ENCODE measurements around the gene PTPRN.

DNA sequence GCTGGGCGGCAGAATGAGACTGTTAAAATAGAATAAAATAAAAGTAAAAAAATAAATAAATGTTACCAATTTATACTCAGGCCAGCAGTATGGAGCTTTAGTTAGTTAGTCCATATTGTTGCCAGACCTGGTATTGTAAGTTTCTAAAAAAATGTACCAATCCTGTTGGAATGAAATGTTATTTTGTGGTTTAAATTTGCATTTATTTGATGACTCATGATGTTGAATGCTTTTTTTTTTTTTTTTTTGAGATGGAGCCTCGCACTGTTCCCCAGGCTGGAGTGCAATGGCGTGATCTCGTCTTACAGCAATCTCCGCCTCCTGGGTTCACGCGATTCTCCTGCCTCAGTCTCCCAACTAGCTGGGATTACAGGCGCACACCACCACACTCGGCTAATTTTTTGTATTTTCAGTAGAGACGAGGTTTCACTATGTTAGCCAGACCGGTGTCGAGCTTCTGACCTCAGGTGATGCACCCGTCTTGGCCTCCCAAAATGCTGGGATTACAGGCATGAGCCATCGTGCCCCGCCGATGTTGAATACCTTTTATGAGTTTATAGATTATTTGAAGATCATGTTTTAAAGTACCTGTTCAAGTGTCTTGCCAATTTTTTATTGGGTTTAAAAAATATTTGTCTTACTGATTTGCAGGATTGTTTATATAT lies 5.7 kb upstream of the PTPRN start:
- TF ChIP-seq, protein P1, sequence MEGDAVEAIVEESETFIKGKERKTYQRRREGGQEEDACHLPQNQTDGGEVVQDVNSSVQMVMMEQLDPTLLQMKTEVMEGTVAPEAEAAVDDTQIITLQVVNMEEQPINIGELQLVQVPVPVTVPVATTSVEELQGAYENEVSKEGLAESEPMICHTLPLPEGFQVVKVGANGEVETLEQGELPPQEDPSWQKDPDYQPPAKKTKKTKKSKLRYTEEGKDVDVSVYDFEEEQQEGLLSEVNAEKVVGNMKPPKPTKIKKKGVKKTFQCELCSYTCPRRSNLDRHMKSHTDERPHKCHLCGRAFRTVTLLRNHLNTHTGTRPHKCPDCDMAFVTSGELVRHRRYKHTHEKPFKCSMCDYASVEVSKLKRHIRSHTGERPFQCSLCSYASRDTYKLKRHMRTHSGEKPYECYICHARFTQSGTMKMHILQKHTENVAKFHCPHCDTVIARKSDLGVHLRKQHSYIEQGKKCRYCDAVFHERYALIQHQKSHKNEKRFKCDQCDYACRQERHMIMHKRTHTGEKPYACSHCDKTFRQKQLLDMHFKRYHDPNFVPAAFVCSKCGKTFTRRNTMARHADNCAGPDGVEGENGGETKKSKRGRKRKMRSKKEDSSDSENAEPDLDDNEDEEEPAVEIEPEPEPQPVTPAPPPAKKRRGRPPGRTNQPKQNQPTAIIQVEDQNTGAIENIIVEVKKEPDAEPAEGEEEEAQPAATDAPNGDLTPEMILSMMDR (IDR thresholded peaks at IDR 0.05) = no peak
- no peak for TF ChIP-seq POLR2AphosphoS5 (IDR thresholded peaks at IDR 0.05)

Data from gastroesophageal sphincter (tissue), 3 donors.